Measurements from ENCODE around the gene KHK.

KHK gene

GRCh38 chr2:27093430-27094352 lies 7.1 kb downstream of the KHK start:
- no peak overlapping the region for H3K4me3 ChIP-seq (replicated peaks; ENCODE audit: insufficient read depth, low read length)
- TF ChIP-seq POLR2AphosphoS5 (IDR thresholded peaks at IDR 0.05; ENCODE audit: low read depth), result no peak
- no peak for TF ChIP-seq SPI1 (IDR thresholded peaks at IDR 0.05; ENCODE audit: borderline replicate concordance, low read depth)
- TF ChIP-seq, protein P1, sequence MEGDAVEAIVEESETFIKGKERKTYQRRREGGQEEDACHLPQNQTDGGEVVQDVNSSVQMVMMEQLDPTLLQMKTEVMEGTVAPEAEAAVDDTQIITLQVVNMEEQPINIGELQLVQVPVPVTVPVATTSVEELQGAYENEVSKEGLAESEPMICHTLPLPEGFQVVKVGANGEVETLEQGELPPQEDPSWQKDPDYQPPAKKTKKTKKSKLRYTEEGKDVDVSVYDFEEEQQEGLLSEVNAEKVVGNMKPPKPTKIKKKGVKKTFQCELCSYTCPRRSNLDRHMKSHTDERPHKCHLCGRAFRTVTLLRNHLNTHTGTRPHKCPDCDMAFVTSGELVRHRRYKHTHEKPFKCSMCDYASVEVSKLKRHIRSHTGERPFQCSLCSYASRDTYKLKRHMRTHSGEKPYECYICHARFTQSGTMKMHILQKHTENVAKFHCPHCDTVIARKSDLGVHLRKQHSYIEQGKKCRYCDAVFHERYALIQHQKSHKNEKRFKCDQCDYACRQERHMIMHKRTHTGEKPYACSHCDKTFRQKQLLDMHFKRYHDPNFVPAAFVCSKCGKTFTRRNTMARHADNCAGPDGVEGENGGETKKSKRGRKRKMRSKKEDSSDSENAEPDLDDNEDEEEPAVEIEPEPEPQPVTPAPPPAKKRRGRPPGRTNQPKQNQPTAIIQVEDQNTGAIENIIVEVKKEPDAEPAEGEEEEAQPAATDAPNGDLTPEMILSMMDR (IDR thresholded peaks at IDR 0.05; ENCODE audit: insufficient read depth, low read length), result no peak
- TF ChIP-seq GABPA (IDR thresholded peaks at IDR 0.05; ENCODE audit: low read depth), result no peak
- TF ChIP-seq REST (IDR thresholded peaks at IDR 0.05; ENCODE audit: insufficient replicate concordance, low read depth), result no peak
- no peaks in the 10 kb centered on the region for H3K27me3 ChIP-seq (ENCODE audit: insufficient read depth, poor library complexity, severe bottlenecking)
- no peak for DNase-seq (ENCODE audit: low read depth in 1 of 2, low spot score in 1 of 2)
- H3K27ac ChIP-seq (replicated peaks), result no peak overlapping the region

DNA sequence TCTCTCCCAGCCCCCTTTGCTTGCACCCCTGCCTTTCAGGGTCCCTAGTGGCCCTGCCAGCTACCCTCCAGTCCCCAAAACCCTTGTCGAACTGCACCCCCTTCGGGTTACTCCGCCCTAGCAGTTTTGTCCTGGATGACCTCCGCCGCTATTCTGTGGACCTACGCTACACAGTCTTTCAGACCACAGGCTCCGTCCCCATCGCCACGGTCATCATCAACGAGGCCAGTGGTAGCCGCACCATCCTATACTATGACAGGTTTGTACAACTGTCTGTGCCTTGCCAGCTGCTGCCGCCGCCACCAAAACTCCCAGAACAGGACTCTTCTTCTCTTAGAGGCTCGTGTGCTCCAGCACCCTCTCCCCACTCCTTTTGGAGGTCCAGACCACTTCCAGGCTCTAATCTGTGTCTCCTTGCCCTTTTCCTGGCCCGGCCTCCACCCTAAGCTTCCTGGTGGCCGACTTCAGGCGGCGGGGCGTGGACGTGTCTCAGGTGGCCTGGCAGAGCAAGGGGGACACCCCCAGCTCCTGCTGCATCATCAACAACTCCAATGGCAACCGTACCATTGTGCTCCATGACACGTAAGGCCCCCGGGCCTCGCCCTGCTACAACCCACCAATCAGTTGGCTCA lies 7.9 kb downstream of the KHK start:
- no peaks in the 10 kb centered on the region for H3K27me3 ChIP-seq (ENCODE audit: insufficient read depth, poor library complexity, severe bottlenecking)
- H3K4me3 ChIP-seq (replicated peaks; ENCODE audit: insufficient read depth, low read length), result no peak overlapping the region
- TF ChIP-seq SPI1 (IDR thresholded peaks at IDR 0.05; ENCODE audit: borderline replicate concordance, low read depth) (no peak), REST (IDR thresholded peaks at IDR 0.05; ENCODE audit: insufficient replicate concordance, low read depth) (no peak), GABPA (IDR thresholded peaks at IDR 0.05; ENCODE audit: low read depth) (no peak), POLR2AphosphoS5 (IDR thresholded peaks at IDR 0.05; ENCODE audit: low read depth) (no peak)
- TF ChIP-seq, protein P1 (IDR thresholded peaks at IDR 0.05; ENCODE audit: insufficient read depth, low read length), result no peak
- no peak for DNase-seq (ENCODE audit: low read depth in 1 of 2, low spot score in 1 of 2)
- no peak overlapping the region for H3K27ac ChIP-seq (replicated peaks)

DNA sequence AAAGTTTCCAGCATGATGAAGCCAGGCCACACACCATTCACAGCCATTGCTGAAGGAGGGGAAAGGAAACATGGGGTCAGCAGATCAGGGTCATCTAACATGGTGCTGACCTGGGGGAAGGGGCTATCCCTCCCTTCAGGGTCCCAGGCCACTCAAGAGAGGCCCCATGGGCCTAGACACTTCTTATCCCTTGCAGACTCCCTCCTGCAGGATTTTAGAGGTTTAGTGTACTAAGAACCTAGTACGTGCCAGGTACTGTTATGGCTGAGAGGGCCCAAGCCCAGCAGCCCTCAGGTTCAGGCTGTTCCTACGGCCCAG lies 8.8 kb downstream of the KHK start:
- Histone ChIP-seq H3K27ac (replicated peaks) (no peak overlapping the region), H3K27me3 (ENCODE audit: insufficient read depth, poor library complexity, severe bottlenecking) (no peaks in the 10 kb centered on the region), H3K4me3 (replicated peaks; ENCODE audit: insufficient read depth, low read length) (no peak overlapping the region)
- TF ChIP-seq, protein P1 (IDR thresholded peaks at IDR 0.05; ENCODE audit: insufficient read depth, low read length), result no peak
- TF ChIP-seq REST (IDR thresholded peaks at IDR 0.05; ENCODE audit: insufficient replicate concordance, low read depth) (no peak), SPI1 (IDR thresholded peaks at IDR 0.05; ENCODE audit: borderline replicate concordance, low read depth) (no peak), GABPA (IDR thresholded peaks at IDR 0.05; ENCODE audit: low read depth) (no peak), POLR2AphosphoS5 (IDR thresholded peaks at IDR 0.05; ENCODE audit: low read depth) (no peak)
- no peak for DNase-seq (ENCODE audit: low read depth in 1 of 2, low spot score in 1 of 2)

All from HL-60 (cell line).